Activated CD4-positive, alpha-beta T cell treated with anti-CD3 and anti-CD28 coated beads, Interleukin-2, amount 10 ng/mL, durations not matched to agents 7 days and 5 days (primary cell): ENCODE results near the gene MYO1B. TPM values are rescaled to one million over a fixed set of nuclear protein-coding genes. Genes with fewer than 3 reads are reported as not detected.

Experiments
- total RNA-seq, 2 experiments: library from RNA; stranded (reverse); gene quantifications; one replicate each; pipeline ENCODE4 v1.2.3, GENCODE V29; 2021

The MYO1B gene
- total RNA-seq, 2 experiments from 2014 or later, result 0.74 to 0.98 TPM

Other genes with a start within 250 kb of the MYO1B start
- gene STAT1, start 231.2 kb upstream of the MYO1B start, total RNA-seq, result 100 to 1,000 TPM; 876 to 958 TPM
- gene STAT4, start 94.4 kb upstream of the MYO1B start, total RNA-seq, result 10 to 100 TPM; 72.6 to 84.4 TPM